ENCODE results near the gene SCUBE2.

DNA sequence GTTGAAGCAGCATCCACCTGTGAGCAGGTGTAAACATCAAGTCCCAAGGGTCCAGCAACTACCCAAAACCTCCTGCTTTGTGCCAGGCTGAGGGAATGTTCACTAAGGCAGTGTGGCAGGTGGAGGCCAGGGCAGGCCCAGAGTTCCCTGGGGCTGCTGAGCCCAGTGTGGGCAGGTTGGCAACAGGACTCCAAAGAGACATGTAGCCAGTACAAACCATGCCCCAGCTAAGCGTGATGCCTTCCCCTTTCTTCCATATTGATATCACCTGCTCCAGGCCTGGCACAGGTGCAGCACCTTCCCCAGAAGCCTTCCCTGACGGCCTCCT, 30.0 kb upstream of the SCUBE2 start:
- TF ChIP-seq POLR2A (IDR thresholded peaks at IDR 0.05): no peak
- TF ChIP-seq, protein P1, sequence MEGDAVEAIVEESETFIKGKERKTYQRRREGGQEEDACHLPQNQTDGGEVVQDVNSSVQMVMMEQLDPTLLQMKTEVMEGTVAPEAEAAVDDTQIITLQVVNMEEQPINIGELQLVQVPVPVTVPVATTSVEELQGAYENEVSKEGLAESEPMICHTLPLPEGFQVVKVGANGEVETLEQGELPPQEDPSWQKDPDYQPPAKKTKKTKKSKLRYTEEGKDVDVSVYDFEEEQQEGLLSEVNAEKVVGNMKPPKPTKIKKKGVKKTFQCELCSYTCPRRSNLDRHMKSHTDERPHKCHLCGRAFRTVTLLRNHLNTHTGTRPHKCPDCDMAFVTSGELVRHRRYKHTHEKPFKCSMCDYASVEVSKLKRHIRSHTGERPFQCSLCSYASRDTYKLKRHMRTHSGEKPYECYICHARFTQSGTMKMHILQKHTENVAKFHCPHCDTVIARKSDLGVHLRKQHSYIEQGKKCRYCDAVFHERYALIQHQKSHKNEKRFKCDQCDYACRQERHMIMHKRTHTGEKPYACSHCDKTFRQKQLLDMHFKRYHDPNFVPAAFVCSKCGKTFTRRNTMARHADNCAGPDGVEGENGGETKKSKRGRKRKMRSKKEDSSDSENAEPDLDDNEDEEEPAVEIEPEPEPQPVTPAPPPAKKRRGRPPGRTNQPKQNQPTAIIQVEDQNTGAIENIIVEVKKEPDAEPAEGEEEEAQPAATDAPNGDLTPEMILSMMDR (IDR thresholded peaks at IDR 0.05): no peak
